Large intestine (tissue), 3 donors: ENCODE data around the gene TBC1D16. TPM values are rescaled to one million over a fixed set of nuclear protein-coding genes. Genes with fewer than 3 reads are reported as not detected.

Experiments
- DNase-seq, 2 donors: peaks; one replicate each; pipeline versions ENCODE4 v3.0.0 to v3.0.0-alpha.2; 2013
- H3K27ac ChIP-seq: one replicate; pipeline ENCODE4 v1.5.1; 2013; ENCODE audit warnings: low read length
- H3K27me3 ChIP-seq: 2 replicates; pipeline ENCODE4 v1.6.1; 2013; ENCODE audit warnings: low read length; ENCODE audit not compliant: control insufficient read depth, insufficient read depth
- H3K36me3 ChIP-seq: 2 replicates; pipeline ENCODE4 v1.6.1; 2013; ENCODE audit warnings: low read length; ENCODE audit not compliant: control insufficient read depth, insufficient read depth
- H3K4me1 ChIP-seq: one replicate; pipeline ENCODE4 v1.6.1; 2013; ENCODE audit warnings: low read length; ENCODE audit not compliant: control insufficient read depth, insufficient read depth
- H3K4me3 ChIP-seq: one replicate; pipeline ENCODE4 v1.5.1; 2013; ENCODE audit warnings: low read length
- H3K9me3 ChIP-seq: one replicate; pipeline ENCODE4 v1.6.1; 2013; ENCODE audit warnings: mild to moderate bottlenecking, low read depth, low read length, moderate library complexity; ENCODE audit not compliant: control insufficient read depth
- WGBS: methylation state at CpG from one replicate; pipeline ENCODE4 v1.1.5; 2013; ENCODE audit warnings: low lambda C conversion rate; ENCODE audit not compliant: insufficient coverage; 5-methylcytosine and 5-hydroxymethylcytosine counted together
- polyA plus RNA-seq: library from polyadenylated mRNA; unstranded; fragments of 120-200 nt; gene quantifications from one replicate; pipeline ENCODE4 v1.2.1, GENCODE V29; 2013

TBC1D16 gene
- polyA plus RNA-seq, 1 donor: 29.9 TPM

DNA sequence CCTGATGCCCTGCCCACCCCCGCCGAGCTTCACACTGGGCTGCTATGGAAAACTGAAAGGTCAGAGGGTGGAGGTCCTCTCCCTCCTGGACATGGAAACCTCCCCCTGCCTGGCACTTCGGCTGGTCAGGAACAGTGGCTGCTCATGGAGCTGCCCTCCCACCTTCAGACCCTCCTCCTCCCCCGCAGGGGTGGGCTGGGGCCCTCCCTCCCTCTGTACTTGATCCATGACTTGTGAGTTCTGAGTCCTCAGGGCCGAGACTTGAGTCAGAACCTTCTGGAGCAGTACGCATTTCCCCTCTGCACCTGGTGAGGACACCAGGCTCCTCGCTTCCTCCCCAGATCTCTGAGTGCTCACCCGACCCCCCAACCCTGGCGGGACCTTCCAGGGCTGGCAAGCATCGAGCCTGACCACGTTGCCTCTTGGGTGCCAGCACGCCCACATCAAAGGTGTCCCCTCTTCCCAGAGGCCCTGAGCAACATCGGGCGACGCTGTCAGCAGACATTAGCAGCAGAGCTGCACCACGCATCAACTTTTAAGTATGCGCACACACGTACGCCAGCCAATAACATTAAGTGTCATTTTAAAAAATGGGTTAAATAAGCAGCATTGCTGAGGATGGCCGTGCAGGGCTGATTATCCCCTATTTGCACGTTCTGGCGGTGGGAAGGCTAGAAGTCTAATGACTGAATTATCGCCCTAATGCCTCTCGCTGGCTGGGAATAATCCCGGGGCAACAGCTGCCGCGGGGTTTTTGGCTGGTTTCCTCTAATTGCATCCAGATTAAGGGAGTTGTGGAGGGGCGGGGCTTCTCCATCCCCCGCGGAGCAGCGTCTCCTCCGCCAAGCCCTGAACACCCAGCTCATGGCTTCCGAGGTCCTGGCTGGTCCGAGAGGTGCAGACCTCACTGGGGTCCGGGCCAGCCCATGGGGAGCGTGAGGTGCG is 98.0 kb downstream of the TBC1D16 start:
- no CpG with 5 or more reads among the region's 37 CpGs for WGBS
- Histone ChIP-seq H3K4me3 (no peak overlapping the region), H3K9me3 (no peaks in the 10 kb centered on the region), H3K27ac (no peak overlapping the region), H3K4me1 (peaks cover 35% of the 10 kb centered on the region), H3K27me3 (no peaks in the 10 kb centered on the region), H3K36me3 (peaks cover 41% of the 10 kb centered on the region)
- no peak for DNase-seq

DNA sequence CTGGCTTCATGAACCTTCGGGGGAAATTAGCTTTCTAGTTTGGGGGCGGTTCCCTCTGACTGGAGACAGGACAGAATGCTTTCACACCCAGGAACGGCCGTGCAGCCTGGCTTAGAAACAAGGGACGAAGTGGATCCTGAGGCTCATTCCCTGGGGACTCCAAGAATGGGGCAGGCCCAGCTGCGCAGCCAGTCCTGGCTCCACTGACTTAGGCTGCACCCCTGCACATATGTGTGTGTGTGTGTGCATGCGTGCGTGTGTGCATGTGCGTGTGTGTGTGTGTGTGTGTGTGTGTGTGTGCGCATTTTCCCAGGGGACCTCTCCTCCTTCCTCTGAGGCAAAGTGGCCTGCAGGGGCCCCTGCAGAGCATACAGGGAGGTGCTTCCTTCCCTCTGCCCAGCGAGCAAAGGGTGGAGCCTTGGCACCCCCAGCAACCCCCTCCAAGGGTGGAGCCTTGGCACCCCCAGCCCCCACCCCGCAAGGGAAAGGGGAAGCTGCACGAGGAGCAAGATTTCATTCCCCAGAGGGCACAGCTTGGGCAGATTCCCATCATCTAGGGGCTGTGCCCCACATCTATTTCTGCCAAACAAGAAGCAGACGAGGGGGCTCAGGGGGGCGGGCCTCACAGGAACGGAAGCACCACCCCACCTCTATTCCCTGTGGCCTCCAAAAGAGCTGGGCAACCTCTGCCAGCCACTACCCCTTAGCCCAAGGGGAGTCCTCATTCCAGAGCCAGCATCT is 98.9 kb downstream of the TBC1D16 start:
- no peak for DNase-seq
- peaks cover 33% of the 10 kb centered on the region for H3K36me3 ChIP-seq
- no peak overlapping the region for H3K27ac ChIP-seq
- no CpG with 5 or more reads among the region's 16 CpGs for WGBS
- no peaks in the 10 kb centered on the region for H3K9me3 ChIP-seq
- H3K4me3 ChIP-seq: no peak overlapping the region
- H3K4me1 ChIP-seq: peaks cover 43% of the 10 kb centered on the region
- H3K27me3 ChIP-seq: no peaks in the 10 kb centered on the region

GRCh38 chr17:79936050-79936449 is 99.6 kb downstream of the TBC1D16 start:
- H3K4me3 ChIP-seq: no peak overlapping the region
- H3K9me3 ChIP-seq: no peaks in the 10 kb centered on the region
- H3K36me3 ChIP-seq: peaks cover 27% of the 10 kb centered on the region
- no CpG with 5 or more reads among the region's 16 CpGs for WGBS
- peaks cover 51% of the 10 kb centered on the region for H3K4me1 ChIP-seq
- H3K27me3 ChIP-seq: peaks cover 6% of the 10 kb centered on the region
- no peak overlapping the region for H3K27ac ChIP-seq
- no peak for DNase-seq

GRCh38 chr17:79935197-79935885 is 100.3 kb downstream of the TBC1D16 start:
- Histone ChIP-seq H3K27ac (no peak overlapping the region), H3K9me3 (no peaks in the 10 kb centered on the region), H3K4me1 (peaks cover 53% of the 10 kb centered on the region), H3K36me3 (peaks cover 21% of the 10 kb centered on the region), H3K27me3 (peaks cover 13% of the 10 kb centered on the region), H3K4me3 (no peak overlapping the region)
- no peak for DNase-seq
- WGBS: 57% methylated on average over 3 of the region's 19 CpGs

DNA sequence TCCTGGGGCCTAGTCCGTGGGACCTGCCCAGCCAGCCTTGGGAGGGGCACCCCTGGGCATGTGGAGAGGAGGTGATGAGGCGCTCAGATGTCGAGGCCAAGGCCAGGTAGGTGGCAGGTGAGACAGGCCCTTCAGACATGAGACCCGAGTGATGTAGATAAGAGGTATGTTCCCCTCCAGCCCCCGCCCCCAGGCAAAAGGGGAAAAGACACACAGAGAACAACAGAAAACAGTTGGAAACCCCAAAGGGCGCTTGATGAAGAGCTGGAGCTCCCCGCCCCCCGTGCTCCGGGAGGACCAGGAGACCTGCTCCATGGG is 101.1 kb downstream of the TBC1D16 start:
- WGBS: no CpG with 5 or more reads among the region's 9 CpGs
- Histone ChIP-seq H3K4me3 (no peak overlapping the region), H3K27ac (no peak overlapping the region), H3K27me3 (peaks cover 18% of the 10 kb centered on the region), H3K9me3 (peaks cover 3% of the 10 kb centered on the region), H3K36me3 (peaks cover 13% of the 10 kb centered on the region), H3K4me1 (peaks cover 54% of the 10 kb centered on the region)
- no peak for DNase-seq

- no peak overlapping the region for H3K4me3 ChIP-seq
- peaks cover 22% of the 10 kb centered on the region for H3K27me3 ChIP-seq
- H3K27ac ChIP-seq: peak overlapping the region; percentile 2
- no peak for DNase-seq
- peaks cover 59% of the 10 kb centered on the region for H3K4me1 ChIP-seq
- peaks cover 8% of the 10 kb centered on the region for H3K36me3 ChIP-seq
- no CpG with 5 or more reads among the region's 22 CpGs for WGBS
- peaks cover 3% of the 10 kb centered on the region for H3K9me3 ChIP-seq
Measured at GRCh38 chr17:79933863-79934652, 101.6 kb downstream of the TBC1D16 start.

DNA sequence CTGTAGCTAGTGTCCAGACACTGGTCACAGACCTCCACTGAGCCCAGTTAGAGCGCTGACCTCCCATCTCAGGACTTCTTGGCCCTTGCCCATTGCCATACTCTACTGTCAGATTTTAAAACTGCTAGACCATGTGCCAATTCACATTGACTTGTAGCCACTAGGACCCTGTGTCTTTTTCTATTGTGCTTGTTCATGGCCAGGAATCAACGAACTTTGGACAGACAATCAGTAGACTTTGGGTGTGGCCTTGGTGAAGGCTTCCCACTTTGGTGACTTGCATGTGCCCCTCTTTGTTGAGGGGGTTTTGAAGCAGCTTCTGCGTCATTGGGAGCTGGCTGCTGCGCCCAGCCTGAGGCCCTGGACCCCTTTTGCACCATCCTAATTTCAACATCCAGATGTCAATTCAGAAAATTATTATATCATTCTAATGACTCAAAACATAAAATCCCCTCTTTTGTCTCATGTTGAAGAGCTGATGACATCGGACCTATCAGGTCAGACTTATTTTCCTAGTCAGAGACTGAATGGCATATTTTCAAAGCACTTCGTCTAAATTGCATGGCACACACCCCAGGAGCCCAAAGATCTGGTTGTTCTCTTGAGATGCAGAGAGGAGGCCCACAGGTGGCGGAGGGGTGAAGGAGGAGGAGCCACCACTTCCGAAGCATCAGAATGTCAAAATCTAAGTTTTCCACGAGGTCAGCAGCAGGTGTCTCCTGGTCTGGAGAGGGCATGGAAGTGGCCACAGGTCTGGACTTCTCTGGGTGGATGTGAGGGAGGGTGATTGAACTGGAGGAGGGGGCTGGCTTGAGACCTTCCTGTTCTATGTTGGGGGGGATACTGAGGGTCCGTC is 103.0 kb downstream of the TBC1D16 start:
- H3K27me3 ChIP-seq: peaks cover 25% of the 10 kb centered on the region
- H3K27ac ChIP-seq: peak overlapping the region; percentile 92

GRCh38 chr17:79931817-79932309 is 103.8 kb downstream of the TBC1D16 start:
- Histone ChIP-seq H3K27me3 (peaks cover 25% of the 10 kb centered on the region), H3K4me1 (peaks cover 76% of the 10 kb centered on the region), H3K36me3 (no peaks in the 10 kb centered on the region), H3K4me3 (peak overlapping the region; percentile 76), H3K27ac (peak overlapping the region; percentile 92), H3K9me3 (peaks cover 3% of the 10 kb centered on the region)
- DNase-seq: peak; percentile 88 to 96
- WGBS: no CpG with 5 or more reads among the region's 10 CpGs

More for the DNA sequence above, 103.0 kb downstream of the TBC1D16 start:
- peak in 1 of 2 donors; percentile 81 for DNase-seq
- Histone ChIP-seq H3K4me3 (no peak overlapping the region), H3K36me3 (no peaks in the 10 kb centered on the region), H3K9me3 (peaks cover 3% of the 10 kb centered on the region), H3K4me1 (peaks cover 73% of the 10 kb centered on the region)
- no CpG with 5 or more reads among the region's 10 CpGs for WGBS
